Body of pancreas (tissue), 4 donors: ENCODE measurements around the gene ZNF536.

ENCODE experiments used
- CTCF ChIP-seq, 7 experiments: fragments of 450-650 bp in 4 of 7; fragments of 200-600 bp in 3 of 7; sonication (generic) in 3 of 7; IDR thresholded peaks; one replicate each; pipeline ENCODE4 v1.5.1; 2016 to 2019; ENCODE audit warnings: antibody characterized with exemption in 7 of 7
- POLR2A ChIP-seq, 3 donors: fragments of 450-650 bp; IDR thresholded peaks; one replicate each; pipeline ENCODE4 v1.6.1; 2016; ENCODE audit warnings: antibody characterized with exemption in 3 of 3, mild to moderate bottlenecking in 2 of 3

DNA sequence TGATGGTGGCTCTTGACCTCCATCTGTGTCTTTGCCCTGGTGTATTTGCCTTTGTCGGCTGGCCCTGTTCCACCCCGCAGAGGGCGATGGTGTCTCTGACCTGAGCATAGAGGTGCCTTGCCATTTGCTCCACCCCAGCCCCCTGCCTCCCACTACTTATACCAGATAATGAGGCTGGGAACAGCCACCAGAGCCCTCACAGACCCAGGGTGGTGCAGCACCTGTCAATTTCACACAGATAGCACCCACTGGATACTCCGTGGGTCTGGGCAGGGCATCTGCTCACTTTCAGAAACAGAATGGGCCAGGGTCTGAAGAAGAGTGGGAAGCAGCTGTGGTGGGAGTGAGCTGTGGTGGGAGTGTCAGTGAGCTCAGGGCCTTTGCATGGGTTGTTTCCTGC, 4.1 kb downstream of the ZNF536 start:
- TF ChIP-seq CTCF (IDR thresholded peaks at IDR 0.05) (no peak), POLR2A (IDR thresholded peaks at IDR 0.05) (no peak)
